Transverse colon (tissue), 4 donors: ENCODE measurements around the gene RAPGEF4. TPM values are rescaled to one million over a fixed set of nuclear protein-coding genes. Genes with fewer than 3 reads are reported as not detected.

ENCODE experiments used
- DNase-seq: peaks from one replicate; pipeline ENCODE4 v3.0.0-alpha.2; 2019
- H3K27ac ChIP-seq, 4 donors: fragments of 200-600 bp; sonication (generic); 2 replicates each; pipeline ENCODE4 v1.5.1; 2016 to 2018; ENCODE audit warnings: inconsistent platforms in 4 of 4
- H3K27me3 ChIP-seq: fragments of 200-600 bp; sonication (generic); 2 replicates; pipeline ENCODE4 v1.5.1; 2017; ENCODE audit warnings: inconsistent platforms
- H3K36me3 ChIP-seq, 4 donors: fragments of 200-600 bp; sonication (generic); 2 replicates each; pipeline ENCODE4 v1.5.1; 2017 to 2019; ENCODE audit warnings: inconsistent platforms in 4 of 4
- H3K4me1 ChIP-seq, 4 donors: fragments of 200-600 bp; sonication (generic); 2 replicates each; pipeline ENCODE4 v1.5.1; 2017 to 2020; ENCODE audit warnings: inconsistent platforms in 4 of 4
- H3K4me3 ChIP-seq, 4 donors: fragments of 200-600 bp; sonication (generic); 1 replicate in 1 of 4; 2 replicates in 3 of 4; pipeline versions ENCODE4 v1.5.1 to v1.6.1; 2017 to 2019; ENCODE audit warnings: inconsistent platforms in 4 of 4
- H3K9me3 ChIP-seq, 2 donors: fragments of 200-600 bp; sonication (generic); 2 replicates each; pipeline ENCODE4 v1.5.1; 2017 to 2019; ENCODE audit warnings: inconsistent platforms in 2 of 2
- CTCF ChIP-seq, 5 experiments: fragments of 200-600 bp in 3 of 5; fragments of 450-650 bp in 2 of 5; sonication (generic) in 3 of 5; IDR thresholded peaks; 1 replicate in 2 of 5; 2 replicates in 3 of 5; pipeline ENCODE4 v1.5.1; 2016 to 2017; ENCODE audit warnings: antibody characterized with exemption in 5 of 5, inconsistent platforms in 3 of 5, mild to moderate bottlenecking in 2 of 5, moderate library complexity in 1 of 5
- EP300 ChIP-seq: sonication (generic); formaldehyde crosslinking; IDR thresholded peaks from one replicate; pipeline ENCODE4 v1.6.1; 2017; ENCODE audit warnings: antibody characterized with exemption, low read depth
- POLR2A ChIP-seq: fragments of 450-650 bp; IDR thresholded peaks from one replicate; pipeline ENCODE4 v1.6.1; 2016; ENCODE audit warnings: antibody characterized with exemption, mild to moderate bottlenecking, moderate library complexity
- POLR2AphosphoS5 ChIP-seq, 3 donors: sonication (generic); formaldehyde crosslinking; IDR thresholded peaks; one replicate each; pipeline ENCODE4 v1.6.1; 2016; ENCODE audit warnings: antibody characterized with exemption in 3 of 3
- WGBS, 2 donors: methylation state at CpG; one replicate each; pipeline ENCODE4 v1.1.5; 2018; ENCODE audit warnings: low coverage in 1 of 2; 5-methylcytosine and 5-hydroxymethylcytosine counted together
- in situ Hi-C, 4 donors: fragments of 200-750 bp; cut with MboI; loops; one replicate each; pipeline versions ENCODE4 v1.15.0 to v1.15.1; 2017; ENCODE audit warnings: low sequenced_read_pairs in 3 of 4, low pct_ligation_motif_present in 1 of 4, low pct_unique_long_range_greater_than_20kb in 1 of 4
- intact Hi-C: fragments of 100-400 bp; cut with DNase I; formaldehyde crosslinking; loops from one replicate; pipeline ENCODE4 v1.15.1; 2023; ENCODE audit warnings: low total_unique reads
- total RNA-seq, 4 donors: library from RNA; depleted of rRNA; stranded (reverse); fragments of >200 nt; gene quantifications; one replicate each; pipeline ENCODE4 v1.1.0, GENCODE V29; 2016

The RAPGEF4 gene
- total RNA-seq, 4 donors from 2014 or later, result 1.4 to 12.3 (median 2.2) TPM; not detected in 1

- no peak for TF ChIP-seq POLR2AphosphoS5 (IDR thresholded peaks at IDR 0.05)
- TF ChIP-seq POLR2A, result no peak
- no peak for TF ChIP-seq CTCF (IDR thresholded peaks at IDR 0.05)
- TF ChIP-seq EP300, result no peak
- 50 to 75% methylated on average over 1 to 3 of the region's 3 CpGs for WGBS, 2 donors
- DNase-seq, result no peak
- intact Hi-C loops, result no loop called here
- in situ Hi-C loops, result no loop called here
- Histone ChIP-seq H3K4me1 (peaks cover 0 to 4% (median 2%) of the 10 kb centered on the region in 4 donors), H3K4me3 (no peak overlapping the region), H3K9me3 (no peaks in the 10 kb centered on the region), H3K27ac (no peak overlapping the region), H3K27me3 (no peaks in the 10 kb centered on the region), H3K36me3 (no peaks in the 10 kb centered on the region)
These were observed 229.0 kb downstream of the RAPGEF4 start for GRCh38 chr2:172964511-172965139.

- WGBS, 2 donors, result 90 to 92% methylated on average over 5 to 8 of the region's 8 CpGs
- H3K4me3 ChIP-seq, result no peak overlapping the region
- in situ Hi-C loops, result no loop called here
These were observed 230.0 kb downstream of the RAPGEF4 start for GRCh38 chr2:172965433-172966212.

GRCh38 chr2:172967036-172967982 is 231.7 kb downstream of the RAPGEF4 start:
- 79 to 80% methylated on average over 1 to 16 of the region's 16 CpGs for WGBS, 2 donors
- intact Hi-C loops (no loop called here), in situ Hi-C loops (no loop called here)
- H3K27me3 ChIP-seq, result no peaks in the 10 kb centered on the region
- H3K27ac ChIP-seq, result no peak overlapping the region
- no peak overlapping the region for H3K4me3 ChIP-seq
- no peak for DNase-seq
- no peak for TF ChIP-seq POLR2A
- TF ChIP-seq POLR2AphosphoS5 (IDR thresholded peaks at IDR 0.05), result no peak
- no peak for TF ChIP-seq EP300
- TF ChIP-seq CTCF (IDR thresholded peaks at IDR 0.05), result no peak
- peaks cover 0 to 4% (median 2%) of the 10 kb centered on the region in 4 donors for H3K4me1 ChIP-seq
- no peaks in the 10 kb centered on the region for H3K9me3 ChIP-seq
- H3K36me3 ChIP-seq, result no peaks in the 10 kb centered on the region

More at GRCh38 chr2:172965433-172966212, 230.0 kb downstream of the RAPGEF4 start:
- no peaks in the 10 kb centered on the region for H3K27me3 ChIP-seq
- H3K27ac ChIP-seq, result no peak overlapping the region
- no peak for DNase-seq
- H3K4me1 ChIP-seq, result peaks cover 0 to 4% (median 2%) of the 10 kb centered on the region in 4 donors
- H3K9me3 ChIP-seq, result no peaks in the 10 kb centered on the region
- H3K36me3 ChIP-seq, result no peaks in the 10 kb centered on the region
- intact Hi-C loops, result no loop called here
- no peak for TF ChIP-seq CTCF (IDR thresholded peaks at IDR 0.05)
- no peak for TF ChIP-seq POLR2AphosphoS5 (IDR thresholded peaks at IDR 0.05)
- TF ChIP-seq EP300, result no peak

GRCh38 chr2:172968061-172968469 is 232.4 kb downstream of the RAPGEF4 start:
- Histone ChIP-seq H3K36me3 (no peaks in the 10 kb centered on the region), H3K27ac (no peak overlapping the region), H3K9me3 (no peaks in the 10 kb centered on the region), H3K4me3 (no peak overlapping the region), H3K27me3 (no peaks in the 10 kb centered on the region), H3K4me1 (peaks cover 0 to 4% (median 2%) of the 10 kb centered on the region in 4 donors)
- peak in 1 of 3 donors; percentile 30 for TF ChIP-seq POLR2AphosphoS5 (IDR thresholded peaks at IDR 0.05)
- TF ChIP-seq CTCF (IDR thresholded peaks at IDR 0.05), result no peak
- intact Hi-C loops, result no loop called here
- in situ Hi-C loops, result no loop called here
- no peak for DNase-seq
- 83% methylated on average over 7 of the region's 7 CpGs; no CpG with 5 or more reads in 1 of the 2 donors for WGBS, 2 donors
